ENCODE data around the gene SLC5A1. TPM values are rescaled to one million over a fixed set of nuclear protein-coding genes. Genes with fewer than 3 reads are reported as not detected.

Gene SLC5A1
- total and polyA plus RNA-seq, 2 of the 13 experiments (the other 11 are each of a cell fraction or from before 2014, with no cell fraction given), result not detected

- ATAC-seq, result no peak
- POLR2A ChIA-PET, result no interaction called here
- no peak overlapping the region for H2AFZ ChIP-seq (ENCODE audit: low read length)
- no peak overlapping the region for H3K9ac ChIP-seq (ENCODE audit: insufficient read depth, low read depth, low read length)
- H3K27me3 ChIP-seq (ENCODE audit: control insufficient read depth in 1 of 2, insufficient read depth in 2 of 2, low read length in 2 of 2), result 0 out of 5 replicates have a peak, but pooled peaks cover 2 to 3% of the 10 kb centered on the region in 2 experiments
- no peaks in the 10 kb centered on the region for H3K4me1 ChIP-seq (ENCODE audit: insufficient read depth, low read length)
- H3K36me3 ChIP-seq (replicated peaks in 1 of 2; ENCODE audit: control insufficient read depth in 1 of 2, insufficient read depth in 2 of 2, low read length in 2 of 2), result no peaks in the 10 kb centered on the region
- in situ Hi-C loops (cut with HindIII; ENCODE audit: extremely low pct_ligation_motif_present, low pct_unique_long_range_greater_than_20kb), result no loop called here
- CTCF ChIA-PET (ENCODE audit: low intra/inter-chr PET ratio, low total read pairs), result no interaction called here
- no peak overlapping the region for H3K27ac ChIP-seq (ENCODE audit: extremely low read length, insufficient read depth, low read length)
- H3K4me2 ChIP-seq (ENCODE audit: low read depth, low read length), result no peak overlapping the region
- no peaks in the 10 kb centered on the region for H4K20me1 ChIP-seq (ENCODE audit: insufficient read depth, low read length)
- H3K79me2 ChIP-seq (ENCODE audit: insufficient read depth, low read length), result no peaks in the 10 kb centered on the region
- TF ChIP-seq JARID2 (CRISPR knock-in tag; IDR thresholded peaks at IDR 0.05; ENCODE audit: insufficient replicate concordance), result no peak
- TF ChIP-seq CBX1 (IDR thresholded peaks at IDR 0.05; ENCODE audit: low read depth), result no peak
- TF ChIP-seq ZBTB34 (CRISPR knock-in tag; IDR thresholded peaks at IDR 0.05), result no peak
- no peak for TF ChIP-seq FOXA1 (IDR thresholded peaks at IDR 0.05)
- no peak for TF ChIP-seq FOXA1 (CRISPR knock-in tag; IDR thresholded peaks at IDR 0.05)
- no peak for TF ChIP-seq SNAPC4 (CRISPR knock-in tag; IDR thresholded peaks at IDR 0.05)
- DNase-seq (ENCODE audit: low spot score), result no peak
- no TSS peak for BruUV-seq (replicated peaks)
- no peak overlapping the region for H3K4me3 ChIP-seq (replicated peaks in 1 of 3; ENCODE audit: insufficient read depth in 1 of 3, low read depth in 2 of 3, low read length in 3 of 3)
- FAIRE-seq, result no peak
- no peaks in the 10 kb centered on the region for H3K9me3 ChIP-seq (ENCODE audit: low read length)
- intact Hi-C loops (cut with micrococcal nuclease; ENCODE audit: unreplicated experiment), result no loop called here
- 2% methylated on average over 2 of the region's 2 CpGs for WGBS (ENCODE audit: low lambda C conversion rate)
Measured at GRCh38 chr22:32055069-32055468, 12.0 kb downstream of the SLC5A1 start.

Measured in HepG2 (cell line).